ENCODE measurements around the gene AMDHD1. TPM values are rescaled to one million over a fixed set of nuclear protein-coding genes. Genes with fewer than 3 reads are reported as not detected.

AMDHD1 gene
- total RNA-seq, 1 experiment from 2014 or later: 0.17 TPM

DNA sequence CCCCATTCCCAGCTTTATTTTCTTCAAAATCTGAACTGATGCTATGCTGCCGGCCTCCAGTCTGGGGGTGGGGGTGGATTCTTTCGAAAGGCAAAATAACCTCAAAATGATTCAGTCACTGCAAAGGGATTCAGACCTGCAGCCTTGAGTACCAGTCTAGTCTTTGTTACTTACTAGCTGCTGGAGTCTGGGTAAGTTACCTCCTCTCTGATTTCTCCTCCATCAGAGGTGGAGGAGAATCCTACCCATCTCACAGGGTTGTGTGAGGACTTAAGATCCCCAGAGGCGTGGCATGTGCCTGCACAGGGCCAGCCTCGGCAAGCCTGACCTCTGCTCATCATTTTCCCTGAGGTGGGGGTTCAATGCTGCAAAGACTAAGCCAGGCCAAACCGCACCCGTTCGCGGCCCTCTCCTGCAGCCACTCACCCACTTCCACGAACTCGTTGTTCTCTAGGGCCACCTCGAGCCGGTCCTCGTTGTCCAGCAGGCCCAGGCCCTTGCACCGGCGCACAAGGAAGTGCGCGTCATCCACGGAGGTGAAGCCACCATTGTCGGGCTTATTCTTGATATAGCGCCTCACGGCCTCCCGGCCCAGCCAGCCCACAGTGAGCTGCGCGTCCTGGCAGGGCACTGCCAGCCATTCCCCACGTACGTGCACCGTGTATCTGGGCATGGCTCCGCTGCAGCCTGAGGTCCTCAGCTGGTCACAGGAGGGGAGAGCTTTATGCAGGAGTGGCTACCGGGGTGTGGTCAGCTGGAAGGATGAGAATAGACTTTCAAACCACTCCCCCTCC is 52.3 kb downstream of the AMDHD1 start:
- no peak for DNase-seq (ENCODE audit: low read depth)

DNA sequence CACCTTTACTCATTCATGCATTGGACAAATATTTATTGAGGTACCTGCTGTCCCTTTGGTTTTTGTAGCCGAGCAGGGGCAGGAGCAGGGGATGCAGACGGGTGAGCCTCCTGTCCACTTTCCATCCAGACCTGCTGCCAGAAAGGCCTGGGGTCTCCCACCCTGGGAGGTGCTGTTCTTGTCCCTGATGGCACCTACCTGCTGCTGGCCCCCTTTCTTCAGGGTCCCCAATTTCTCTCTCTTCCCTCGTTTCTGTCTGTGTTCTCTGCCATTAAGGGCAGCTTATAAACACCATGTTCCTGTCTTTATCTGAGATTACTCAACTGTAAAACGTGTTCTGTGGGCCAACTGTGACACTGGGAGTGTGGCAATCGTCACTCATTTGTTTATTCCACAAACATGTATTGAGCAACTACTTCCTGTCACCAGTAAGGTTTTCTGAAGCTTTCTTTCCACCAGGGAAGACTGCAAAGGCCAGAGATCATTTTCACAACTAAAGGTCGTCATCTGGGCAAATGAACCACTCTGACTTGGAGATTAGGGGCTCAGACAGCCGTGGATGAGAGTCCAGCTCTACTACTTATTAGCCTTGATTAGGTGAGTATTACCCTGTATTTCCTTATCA is 53.0 kb downstream of the AMDHD1 start, which contains the start of gene HAL:
TSS of gene HAL (minus strand) at position 311 of the 625 bp plus-strand sequence. CDS start 434 bp downstream, outside the sequence.
- DNase-seq (ENCODE audit: low read depth): no peak

DNA sequence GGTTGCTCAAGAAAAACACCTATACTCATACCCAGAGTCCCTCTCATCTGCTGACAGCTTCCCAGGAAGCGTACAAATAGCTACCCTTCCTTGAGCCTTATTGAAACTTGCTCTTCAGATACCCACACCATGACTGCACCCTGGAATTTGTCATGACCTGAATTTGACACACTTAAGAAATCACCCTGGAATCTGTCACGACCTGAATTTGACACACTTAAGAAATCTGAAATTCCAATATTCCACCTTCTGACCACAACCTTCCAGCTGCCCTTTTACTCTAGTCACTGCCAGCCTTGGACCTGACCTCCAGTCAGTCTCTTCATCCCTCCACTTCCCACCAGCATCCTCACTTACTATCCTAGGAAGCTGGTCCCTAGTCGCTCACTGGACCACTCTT is 54.1 kb downstream of the AMDHD1 start:
- DNase-seq (ENCODE audit: low read depth): no peak

DNA sequence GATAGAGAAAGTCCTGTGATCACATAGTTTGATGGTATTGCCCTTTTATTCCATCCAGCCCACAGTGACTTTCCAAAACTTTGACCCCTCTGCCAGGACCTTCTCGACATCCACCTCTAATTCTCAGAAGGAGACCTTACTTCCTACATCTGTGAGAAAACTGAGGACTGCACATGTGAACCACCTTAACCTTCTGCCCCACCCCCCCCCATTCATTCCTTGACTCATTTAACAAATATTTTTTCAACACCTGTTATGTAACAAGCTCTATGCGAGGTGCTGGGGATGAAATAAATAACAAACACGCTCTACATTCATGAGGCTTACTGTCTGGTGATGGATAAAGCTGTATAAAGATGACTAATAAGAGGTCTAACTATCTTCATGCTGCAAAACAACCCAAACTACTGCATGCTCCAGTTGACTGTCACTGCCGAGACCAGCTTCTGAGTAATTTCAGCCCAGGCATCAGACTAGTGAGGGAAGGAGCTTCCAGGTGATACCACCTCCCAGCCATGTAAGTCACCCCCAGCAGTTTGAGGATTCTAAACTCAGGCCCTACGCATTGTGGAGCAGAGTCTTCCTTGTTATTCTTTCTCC is 54.9 kb downstream of the AMDHD1 start:
- no peak for DNase-seq (ENCODE audit: low read depth)

DNA sequence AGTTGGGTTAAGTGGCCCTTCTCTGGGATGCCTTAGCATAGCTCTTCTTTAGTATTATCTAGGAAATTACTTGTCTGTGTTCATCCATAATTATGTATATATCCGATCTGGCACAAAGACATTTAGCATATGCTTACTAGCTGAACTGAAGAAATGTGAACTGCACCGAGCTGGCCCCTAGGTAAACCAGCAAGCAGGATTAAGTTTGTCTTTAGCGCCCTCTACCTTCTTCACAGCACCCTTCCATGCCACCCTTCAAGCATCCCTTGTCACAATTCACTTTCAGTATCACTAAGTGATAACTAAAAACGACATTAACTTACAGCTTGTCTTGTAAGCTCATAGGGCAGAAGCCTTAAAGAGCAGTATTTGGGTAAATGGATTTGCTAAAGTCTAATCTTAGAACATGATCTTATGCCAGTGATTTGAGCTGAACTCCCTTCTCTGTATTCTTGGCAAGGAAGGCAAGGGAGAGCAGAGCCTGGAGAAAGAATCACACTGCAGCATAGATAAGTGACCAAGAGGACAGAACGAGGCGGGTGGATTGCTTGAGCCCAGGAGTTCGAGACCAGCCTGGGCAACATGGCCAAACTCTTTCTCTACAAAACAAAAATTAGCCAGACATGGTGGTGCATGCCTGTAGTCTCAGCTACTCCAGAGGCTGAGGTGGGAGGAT is 55.6 kb downstream of the AMDHD1 start:
- peak; percentile 47 for DNase-seq (ENCODE audit: low read depth)

DNA sequence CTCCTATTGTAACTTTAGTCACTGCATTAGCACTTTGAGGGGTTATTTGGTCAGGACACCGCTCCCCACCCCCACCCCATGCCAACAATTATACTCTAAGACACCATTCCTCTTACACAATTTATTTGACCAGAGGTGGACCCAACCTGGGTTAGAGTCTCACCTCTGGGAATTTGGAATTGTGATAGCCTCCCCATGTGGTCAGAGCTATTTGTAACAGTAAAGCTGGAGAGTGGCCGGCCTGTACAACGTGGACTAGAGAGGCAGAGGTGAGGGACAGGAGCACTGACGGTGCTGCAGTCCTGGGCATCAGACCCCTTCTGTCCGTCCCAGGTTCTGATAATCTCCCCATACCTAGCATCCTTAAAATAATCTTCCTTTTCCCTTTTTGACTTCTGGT is 56.4 kb downstream of the AMDHD1 start:
- DNase-seq (ENCODE audit: low read depth): no peak

DNA sequence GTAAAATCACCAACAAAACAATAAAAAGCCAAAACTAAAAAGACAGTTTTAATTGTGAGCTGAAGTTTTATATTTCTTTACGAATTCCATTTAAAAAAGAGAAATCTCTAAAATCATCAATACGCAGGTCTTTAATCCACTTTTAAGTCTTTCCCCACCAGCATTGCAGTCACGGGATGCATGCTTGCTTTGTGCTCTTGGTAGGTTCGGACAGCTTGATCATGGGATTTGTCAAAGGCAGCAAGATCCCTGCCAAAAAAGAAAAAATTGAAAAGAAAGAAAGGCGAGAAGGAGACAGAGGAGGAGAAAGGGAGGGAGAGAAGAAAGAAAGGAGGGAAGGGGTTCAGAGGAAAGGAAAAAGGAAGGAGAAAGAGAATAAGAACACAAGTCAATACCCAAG is 57.7 kb downstream of the AMDHD1 start:
- no peak for DNase-seq (ENCODE audit: low read depth)

DNA sequence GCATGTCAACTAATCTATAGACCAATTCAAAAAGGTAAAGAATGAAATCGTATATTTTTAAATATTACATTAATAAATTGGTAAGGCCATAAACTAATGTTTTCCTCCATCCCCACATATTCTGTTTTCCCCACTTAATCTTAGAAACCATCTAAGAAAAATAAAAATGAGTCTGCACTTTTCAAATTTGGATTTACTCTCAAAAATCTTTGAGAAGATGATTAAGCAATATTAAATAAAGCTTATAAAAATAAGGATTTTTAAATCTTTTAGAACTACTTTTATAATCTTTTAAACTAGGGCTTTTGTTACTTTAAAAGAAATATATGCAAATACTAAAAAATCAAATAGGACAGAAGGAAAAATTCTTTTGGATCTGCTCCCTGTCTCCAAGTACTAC is 63.6 kb downstream of the AMDHD1 start:
- no peak for DNase-seq (ENCODE audit: low read depth)

DNA sequence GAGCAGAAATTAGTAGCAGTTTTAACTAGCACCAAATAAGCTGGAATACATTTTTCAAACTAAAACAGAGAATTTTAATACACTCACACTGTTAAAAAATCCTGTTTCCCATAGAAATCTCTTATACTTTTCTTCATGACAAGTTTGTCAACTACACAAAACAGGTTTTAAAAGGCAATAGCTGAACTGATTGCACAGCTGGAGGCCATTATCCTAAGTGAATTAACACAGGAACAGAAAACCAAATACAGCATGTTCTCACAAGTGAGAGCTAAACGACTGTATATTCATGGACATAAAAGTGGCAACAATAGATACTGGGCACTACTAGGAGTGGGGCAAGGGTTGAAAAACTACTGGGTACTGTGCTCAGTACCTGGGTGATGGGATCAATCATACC is 64.6 kb downstream of the AMDHD1 start:
- no peak for DNase-seq (ENCODE audit: low read depth)

DNA sequence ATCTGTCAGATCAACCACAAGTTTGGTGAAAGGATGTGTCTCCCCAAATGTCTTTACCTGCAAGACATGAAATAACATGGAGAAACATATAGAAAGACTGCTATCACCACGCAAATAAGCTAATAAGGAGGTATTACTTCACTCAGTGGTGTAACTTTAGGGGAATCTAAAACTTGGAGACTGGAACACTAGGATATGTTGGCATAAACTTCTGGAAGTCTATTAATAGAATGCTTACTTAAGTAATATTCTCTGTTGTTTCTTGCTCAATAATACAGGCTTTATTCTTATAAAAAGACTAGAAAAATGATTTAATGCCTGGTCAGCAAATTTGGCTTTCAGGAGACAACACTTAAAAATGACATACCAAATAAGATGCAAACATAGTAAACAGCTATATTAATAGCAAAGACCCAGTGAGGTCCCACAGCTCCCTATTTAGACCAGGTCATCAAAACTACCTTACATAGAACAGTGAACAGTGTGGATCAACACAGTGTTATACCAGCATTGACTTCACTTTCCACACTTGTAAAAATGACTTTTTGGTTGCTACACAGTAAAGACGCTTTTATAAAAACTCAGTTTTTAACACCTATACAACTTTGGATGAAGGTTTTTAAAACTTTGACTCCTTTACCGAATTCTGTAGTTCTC is 71.9 kb downstream of the AMDHD1 start:
- DNase-seq (ENCODE audit: low read depth): no peak

DNA sequence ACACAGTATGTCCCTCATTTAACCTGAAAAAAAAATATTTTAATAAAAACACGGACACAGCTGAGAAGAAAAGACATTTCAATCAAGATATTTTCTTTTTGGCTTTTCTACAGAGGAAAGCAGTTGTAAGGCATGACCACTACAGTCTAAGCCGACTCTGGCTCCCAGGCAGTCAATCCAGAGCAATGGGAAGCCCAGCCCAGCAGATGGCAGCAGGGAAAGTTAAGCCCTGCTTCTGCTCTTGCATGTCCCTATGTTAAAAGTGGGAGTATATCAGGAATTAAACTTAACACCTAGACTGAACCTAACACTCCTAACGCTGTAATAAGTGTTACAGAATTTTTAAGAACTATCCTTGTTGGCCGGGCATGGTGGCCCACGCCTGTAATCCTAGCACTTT is 72.5 kb downstream of the AMDHD1 start:
- DNase-seq (ENCODE audit: low read depth): peak; percentile 32

Other genes starting within 250 kb of the AMDHD1 start
- 17.6 and 19.0 TPM in 2 replicates for gene NTN4, start 152.6 kb upstream of the AMDHD1 start, total RNA-seq (2014; rRNA removed)
- gene SNRPF, start 84.4 kb upstream of the AMDHD1 start, total RNA-seq (2014; rRNA removed): 10.0 and 10.8 TPM in 2 replicates
- not detected in 2 replicates for gene CCDC38, start 717 bp upstream of the AMDHD1 start, total RNA-seq (2014; rRNA removed)
- gene HAL, start 53.0 kb downstream of the AMDHD1 start, total RNA-seq (2014; rRNA removed): 0.17 TPM in 1 of 2 replicates, not detected in the other
- 82.0 and 92.0 TPM in 2 replicates for gene LTA4H, start 92.3 kb downstream of the AMDHD1 start, total RNA-seq (2014; rRNA removed)